HG03457 (cell line): Measurements from ENCODE around the gene TNXB.
"Not testable (repeated sequence)": the region's sequence is repeated elsewhere in the genome, so short reads cannot be mapped to it uniquely, and the experiment has no call there.

ENCODE experiments used
- ATAC-seq: cut with Tn5 transposase; IDR thresholded peaks from one replicate; pipeline ENCODE4 v1.9.1; 2021; ENCODE audit warnings: moderate number of reproducible peaks; ENCODE audit not compliant: unreplicated experiment

TNXB gene

DNA sequence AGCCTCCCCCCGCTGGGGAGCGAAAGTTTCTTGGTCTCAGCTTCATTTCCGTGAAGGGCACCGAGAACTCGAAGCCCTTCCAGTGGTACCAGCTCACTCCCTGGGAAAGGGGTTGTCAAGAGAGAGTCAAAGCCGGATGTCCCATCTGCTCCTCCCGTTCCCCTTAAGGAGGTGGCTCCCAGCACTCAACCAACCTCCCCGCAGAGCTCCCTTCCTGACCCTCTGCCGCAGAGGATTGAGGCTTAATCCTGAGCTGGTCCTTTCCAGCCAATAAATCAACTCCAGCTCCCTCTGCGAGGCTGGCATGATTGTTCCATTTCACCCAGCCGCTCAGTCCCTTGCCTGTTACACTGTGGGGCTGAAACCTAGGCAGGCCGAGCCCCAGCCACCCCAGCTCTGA, 100.5 kb downstream of the TNXB start:
- not testable (repeated sequence) for ATAC-seq

GRCh38 chr6:32008037-32008436, 101.1 kb downstream of the TNXB start:
- not testable (repeated sequence) for ATAC-seq

- ATAC-seq: not testable (repeated sequence)
These were observed 102.1 kb downstream of the TNXB start for GRCh38 chr6:32007086-32007485.

DNA sequence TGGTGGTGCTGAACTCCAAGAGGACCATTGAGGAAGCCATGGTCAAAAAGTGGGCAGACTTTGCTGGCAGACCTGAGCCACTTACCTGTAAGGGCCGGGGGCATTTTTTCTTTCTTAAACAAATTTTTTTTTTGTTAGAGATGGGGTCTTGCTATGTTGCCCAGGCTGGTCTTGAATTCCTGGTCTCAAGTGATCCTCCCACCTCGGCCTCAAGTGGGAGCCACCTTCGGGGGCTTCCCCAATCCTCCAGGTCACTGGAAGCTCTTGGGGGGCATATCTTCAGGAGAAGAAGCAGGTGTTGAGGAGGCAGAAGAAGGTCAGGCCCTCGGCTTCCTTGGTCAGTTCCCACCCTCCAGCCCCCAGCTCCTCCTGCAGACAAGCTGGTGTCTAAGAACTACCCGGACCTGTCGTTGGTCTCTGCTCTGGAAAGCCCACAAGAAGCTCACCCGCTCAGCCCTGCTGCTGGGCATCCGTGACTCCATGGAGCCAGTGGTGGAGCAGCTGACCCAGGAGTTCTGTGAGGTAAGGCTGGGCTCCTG, 103.1 kb downstream of the TNXB start:
- ATAC-seq: not testable (repeated sequence)

- ATAC-seq: not testable (repeated sequence)
These were observed 103.6 kb downstream of the TNXB start for GRCh38 chr6:32005538-32005880.

DNA sequence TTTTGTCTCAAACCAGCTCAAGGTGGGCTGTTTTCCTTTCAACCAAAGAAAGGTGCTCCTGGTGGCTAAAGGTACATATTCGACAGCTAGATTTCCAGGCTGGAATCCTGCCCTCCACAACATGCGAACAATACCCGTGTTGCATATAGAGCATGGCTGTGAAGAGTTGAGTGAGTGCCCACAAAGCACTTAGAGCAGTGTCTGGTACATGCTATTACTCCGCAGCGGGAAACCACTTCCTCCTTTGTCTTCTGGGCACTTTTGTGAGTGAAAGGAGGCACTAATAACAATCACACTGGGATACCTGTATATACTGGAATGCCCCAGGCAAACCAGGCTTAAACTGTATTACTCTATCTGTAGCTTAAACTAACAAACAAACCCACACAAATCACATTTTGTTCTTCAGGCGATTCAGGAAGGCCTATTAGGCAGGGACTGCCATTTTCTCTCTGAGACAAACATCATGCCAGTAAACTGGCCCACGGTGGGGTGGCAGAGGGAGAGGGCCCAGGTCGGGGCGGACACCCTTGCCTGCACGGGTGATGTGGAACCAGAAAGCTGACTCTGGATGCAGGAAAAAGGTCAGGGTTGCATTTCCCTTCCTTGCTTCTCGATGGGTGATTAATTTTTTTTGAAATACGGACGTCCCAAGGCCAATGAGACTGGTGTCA, 104.1 kb downstream of the TNXB start:
- ATAC-seq: not testable (repeated sequence)

DNA sequence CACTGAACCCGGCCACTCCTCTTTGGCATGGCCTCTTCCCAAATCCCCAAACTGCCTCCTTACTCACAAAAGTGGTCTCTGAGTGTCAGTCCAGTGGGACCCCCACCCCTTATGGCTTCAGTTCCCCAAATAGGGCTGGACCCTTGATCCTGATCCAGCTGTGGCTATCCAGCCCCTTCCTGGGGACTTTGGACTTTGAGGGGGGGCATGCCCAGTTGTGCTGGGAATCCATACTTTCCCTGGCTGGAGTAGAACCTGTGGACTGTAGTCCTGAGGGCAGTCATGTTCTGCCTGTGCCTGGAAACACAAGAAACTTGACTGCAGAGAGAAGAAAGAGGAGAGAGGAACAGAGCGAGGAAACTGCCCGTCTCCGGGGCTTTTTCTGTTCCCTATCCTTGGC, 104.7 kb downstream of the TNXB start:
- ATAC-seq: not testable (repeated sequence)

DNA sequence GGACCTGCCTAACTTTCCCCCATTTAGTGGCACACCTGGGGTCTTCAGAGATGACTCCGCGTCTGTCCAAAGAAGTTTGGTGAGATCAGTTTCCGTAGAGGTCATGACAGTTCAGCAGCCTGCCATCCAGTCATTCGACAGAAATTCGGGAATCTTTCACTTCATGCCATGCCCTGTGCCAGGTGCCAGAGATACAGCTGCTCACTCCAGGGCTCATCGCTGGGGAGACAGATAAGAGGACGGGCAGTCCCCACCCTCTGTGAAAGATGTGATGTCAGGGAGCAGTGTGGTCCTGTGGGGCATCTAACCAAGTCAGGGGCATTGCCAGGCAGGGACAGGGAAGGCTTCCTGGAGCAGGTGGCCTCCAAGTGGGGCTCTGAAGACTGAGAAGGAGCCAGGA, 105.8 kb downstream of the TNXB start:
- ATAC-seq: not testable (repeated sequence)

DNA sequence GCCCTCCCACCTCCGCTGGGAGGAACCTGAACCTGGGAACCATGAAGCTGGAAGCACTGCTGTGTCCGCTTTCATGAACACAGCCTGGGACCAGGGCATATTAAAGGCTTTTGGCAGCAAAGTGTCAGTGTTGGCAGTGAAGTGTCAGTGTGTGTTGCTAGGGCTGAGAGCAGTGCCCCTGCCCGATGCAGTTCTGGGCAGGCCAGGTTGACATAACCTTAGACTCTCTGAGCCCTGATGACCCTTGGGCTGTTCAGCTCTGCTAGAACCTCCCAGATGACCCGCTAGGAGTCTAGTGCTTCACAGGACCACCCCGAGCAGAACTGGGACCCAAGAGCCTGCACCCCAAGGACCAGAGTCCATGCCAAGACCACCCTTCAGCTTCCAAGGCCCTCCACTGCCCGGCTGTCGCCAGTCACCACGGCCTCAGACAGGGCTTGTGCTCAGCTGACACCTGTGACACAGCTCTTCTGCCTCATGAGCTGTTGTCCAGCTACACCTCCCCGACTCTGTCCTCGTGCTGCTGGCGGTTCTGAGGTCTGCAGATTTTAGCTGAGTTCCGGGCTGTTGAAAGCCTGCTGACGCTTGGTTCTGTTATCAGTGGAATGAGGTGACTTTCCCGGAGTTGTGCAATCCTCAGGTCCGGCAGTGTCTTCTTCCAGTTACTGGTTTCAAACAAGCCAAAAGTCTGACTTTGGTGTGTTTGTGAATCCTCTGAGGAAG, 106.4 kb downstream of the TNXB start:
- not testable (repeated sequence) for ATAC-seq

GRCh38 chr6:31996385-31996784, 112.8 kb downstream of the TNXB start:
- ATAC-seq: not testable (repeated sequence)

DNA sequence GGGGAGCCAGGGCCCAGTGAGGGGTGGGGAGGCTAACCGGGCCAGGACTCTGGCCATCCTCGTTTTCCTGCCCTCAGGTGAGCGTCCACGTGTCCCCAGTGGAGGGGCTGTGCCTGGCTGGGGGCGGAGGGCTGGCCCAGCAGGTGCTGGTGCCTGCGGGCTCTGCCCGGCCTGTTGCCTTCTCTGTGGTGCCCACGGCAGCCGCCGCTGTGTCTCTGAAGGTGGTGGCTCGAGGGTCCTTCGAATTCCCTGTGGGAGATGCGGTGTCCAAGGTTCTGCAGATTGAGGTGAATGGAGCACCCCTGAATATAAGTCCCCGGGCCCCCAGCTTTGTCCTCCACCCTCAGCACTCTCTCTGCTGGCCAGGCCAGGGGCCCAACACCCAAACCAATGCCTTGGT, 114.7 kb downstream of the TNXB start:
- ATAC-seq: not testable (repeated sequence)
